Measurements from ENCODE around the gene CBFB.

DNA sequence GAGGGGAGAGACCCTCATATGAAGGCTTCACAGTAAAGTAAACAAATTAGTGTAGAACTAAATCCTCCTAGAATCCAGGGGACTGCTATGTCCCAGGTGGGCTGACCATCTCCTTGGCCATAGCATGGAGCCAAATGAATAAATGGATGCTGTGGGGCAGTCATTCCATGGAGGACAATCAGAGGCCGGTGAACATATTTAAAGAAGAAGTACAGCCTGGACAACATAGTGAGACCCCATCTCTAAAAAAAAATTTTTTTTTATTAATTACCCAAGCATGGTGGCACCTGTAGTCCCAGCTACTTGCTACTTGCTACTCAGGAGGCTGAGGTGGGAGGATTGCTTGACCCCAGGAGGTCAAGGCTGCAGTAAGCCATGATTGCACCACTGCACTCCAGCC, 5.3 kb upstream of the CBFB start:
- TF ChIP-seq CTCF (IDR thresholded peaks at IDR 0.05) (no peak), POLR2A (IDR thresholded peaks at IDR 0.05) (no peak)

All from right lobe of liver (tissue), 4 donors.